IMR-90 (cell line): ENCODE data around the gene PIH1D1.

Experiments
- RFX5 ChIP-seq: IDR thresholded peaks from 2 replicates; pipeline ENCODE4 v1.8.0; 2012; ENCODE audit warnings: low read depth, mild to moderate bottlenecking, low read length, moderate library complexity
- TF ChIP-seq, protein P1 (sequence below): conservative IDR thresholded peaks from 2 replicates; pipeline ENCODE4 v1.5.1; 2012; ENCODE audit warnings: mild to moderate bottlenecking, low read depth, low read length, improper control_type of control experiment
- TF ChIP-seq, protein P2 (sequence below): fragments of 150-350 bp; IDR thresholded peaks from 2 replicates; pipeline ENCODE4 v1.6.1; 2017; ENCODE audit warnings: mild to moderate bottlenecking, antibody characterized with exemption, low read length, low read depth
- TF ChIP-seq, protein P3 (sequence below): fragments of 150-350 bp; IDR thresholded peaks from 2 replicates; pipeline ENCODE4 v1.6.1; 2016; ENCODE audit warnings: low read depth, mild to moderate bottlenecking, low read length, moderate library complexity, borderline replicate concordance

DNA sequence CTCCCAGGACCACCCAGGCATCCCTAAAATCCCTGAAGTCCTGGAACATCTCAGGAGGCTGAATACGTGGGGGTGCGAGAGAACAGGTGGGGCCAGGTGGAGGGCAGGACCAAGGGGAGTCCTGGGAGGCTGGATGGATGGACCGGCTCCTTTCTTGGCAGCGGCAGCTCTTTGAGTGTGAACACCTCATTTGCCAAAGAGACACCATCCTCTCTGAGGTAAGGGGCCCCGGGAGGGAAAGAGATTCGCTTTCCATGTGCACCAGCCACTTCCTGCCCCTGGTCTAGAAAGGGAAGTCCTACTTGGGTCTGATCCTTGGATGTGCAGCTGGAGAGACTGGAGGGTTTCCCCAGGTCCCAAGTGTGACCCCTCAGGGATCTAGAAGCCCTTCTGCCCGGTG, 44.5 kb downstream of the PIH1D1 start:
- TF ChIP-seq, protein P1, sequence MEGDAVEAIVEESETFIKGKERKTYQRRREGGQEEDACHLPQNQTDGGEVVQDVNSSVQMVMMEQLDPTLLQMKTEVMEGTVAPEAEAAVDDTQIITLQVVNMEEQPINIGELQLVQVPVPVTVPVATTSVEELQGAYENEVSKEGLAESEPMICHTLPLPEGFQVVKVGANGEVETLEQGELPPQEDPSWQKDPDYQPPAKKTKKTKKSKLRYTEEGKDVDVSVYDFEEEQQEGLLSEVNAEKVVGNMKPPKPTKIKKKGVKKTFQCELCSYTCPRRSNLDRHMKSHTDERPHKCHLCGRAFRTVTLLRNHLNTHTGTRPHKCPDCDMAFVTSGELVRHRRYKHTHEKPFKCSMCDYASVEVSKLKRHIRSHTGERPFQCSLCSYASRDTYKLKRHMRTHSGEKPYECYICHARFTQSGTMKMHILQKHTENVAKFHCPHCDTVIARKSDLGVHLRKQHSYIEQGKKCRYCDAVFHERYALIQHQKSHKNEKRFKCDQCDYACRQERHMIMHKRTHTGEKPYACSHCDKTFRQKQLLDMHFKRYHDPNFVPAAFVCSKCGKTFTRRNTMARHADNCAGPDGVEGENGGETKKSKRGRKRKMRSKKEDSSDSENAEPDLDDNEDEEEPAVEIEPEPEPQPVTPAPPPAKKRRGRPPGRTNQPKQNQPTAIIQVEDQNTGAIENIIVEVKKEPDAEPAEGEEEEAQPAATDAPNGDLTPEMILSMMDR: no peak
- TF ChIP-seq, protein P2, sequence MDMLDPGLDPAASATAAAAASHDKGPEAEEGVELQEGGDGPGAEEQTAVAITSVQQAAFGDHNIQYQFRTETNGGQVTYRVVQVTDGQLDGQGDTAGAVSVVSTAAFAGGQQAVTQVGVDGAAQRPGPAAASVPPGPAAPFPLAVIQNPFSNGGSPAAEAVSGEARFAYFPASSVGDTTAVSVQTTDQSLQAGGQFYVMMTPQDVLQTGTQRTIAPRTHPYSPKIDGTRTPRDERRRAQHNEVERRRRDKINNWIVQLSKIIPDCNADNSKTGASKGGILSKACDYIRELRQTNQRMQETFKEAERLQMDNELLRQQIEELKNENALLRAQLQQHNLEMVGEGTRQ: no peak
- TF ChIP-seq RFX5: no peak
- TF ChIP-seq, protein P3, sequence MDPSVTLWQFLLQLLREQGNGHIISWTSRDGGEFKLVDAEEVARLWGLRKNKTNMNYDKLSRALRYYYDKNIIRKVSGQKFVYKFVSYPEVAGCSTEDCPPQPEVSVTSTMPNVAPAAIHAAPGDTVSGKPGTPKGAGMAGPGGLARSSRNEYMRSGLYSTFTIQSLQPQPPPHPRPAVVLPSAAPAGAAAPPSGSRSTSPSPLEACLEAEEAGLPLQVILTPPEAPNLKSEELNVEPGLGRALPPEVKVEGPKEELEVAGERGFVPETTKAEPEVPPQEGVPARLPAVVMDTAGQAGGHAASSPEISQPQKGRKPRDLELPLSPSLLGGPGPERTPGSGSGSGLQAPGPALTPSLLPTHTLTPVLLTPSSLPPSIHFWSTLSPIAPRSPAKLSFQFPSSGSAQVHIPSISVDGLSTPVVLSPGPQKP: no peak
